Measurements from ENCODE around the gene CYP1A1.
"Not testable (repeated sequence)": the region's sequence is repeated elsewhere in the genome, so short reads cannot be mapped to it uniquely, and the experiment has no call there.

Gene CYP1A1

GRCh38 chr15:74735305-74735704 lies 10.0 kb upstream of the CYP1A1 start:
- DNase-seq = no peak

GRCh38 chr15:74733269-74733668 lies 7.9 kb upstream of the CYP1A1 start:
- DNase-seq = no peak

- DNase-seq = no peak
These were observed 7.5 kb upstream of the CYP1A1 start for GRCh38 chr15:74732846-74733245.

- DNase-seq = no peak
These were observed 5.4 kb upstream of the CYP1A1 start for GRCh38 chr15:74730619-74731316.

GRCh38 chr15:74729372-74729771 lies 4.0 kb upstream of the CYP1A1 start:
- DNase-seq = not testable (repeated sequence)

GRCh38 chr15:74728699-74729098 lies 3.4 kb upstream of the CYP1A1 start:
- DNase-seq = not testable (repeated sequence)

- no peak for DNase-seq
These were observed 2.4 kb upstream of the CYP1A1 start for GRCh38 chr15:74727727-74728126.

GRCh38 chr15:74726774-74727164 lies 1.4 kb upstream of the CYP1A1 start:
- DNase-seq = no peak

- DNase-seq = no peak
These were observed 781 bp upstream of the CYP1A1 start for GRCh38 chr15:74725845-74726773.

GRCh38 chr15:74724570-74725224 lies 631 bp downstream of the CYP1A1 start:
- DNase-seq = no peak

- DNase-seq = peak; percentile 30
These were observed 1.5 kb downstream of the CYP1A1 start for GRCh38 chr15:74723754-74724334.

- DNase-seq = no peak
These were observed 2.1 kb downstream of the CYP1A1 start for GRCh38 chr15:74723187-74723586.

- no peak for DNase-seq
These were observed 2.7 kb downstream of the CYP1A1 start for GRCh38 chr15:74722591-74722990.

GRCh38 chr15:74716651-74717050 lies 8.7 kb downstream of the CYP1A1 start:
- DNase-seq = no peak

- DNase-seq = no peak
These were observed 13.0 kb downstream of the CYP1A1 start for GRCh38 chr15:74712311-74712710.

GRCh38 chr15:74710319-74711094 lies 14.8 kb downstream of the CYP1A1 start:
- no peak for DNase-seq

- DNase-seq = no peak
These were observed 15.4 kb downstream of the CYP1A1 start for GRCh38 chr15:74709892-74710291.

- no peak for DNase-seq
These were observed 16.3 kb downstream of the CYP1A1 start for GRCh38 chr15:74709011-74709410.

GRCh38 chr15:74696808-74697207 lies 28.5 kb downstream of the CYP1A1 start:
- no peak for DNase-seq

GRCh38 chr15:74696398-74696729 lies 29.0 kb downstream of the CYP1A1 start:
- no peak for DNase-seq

- DNase-seq = peak; percentile 84
These were observed 29.5 kb downstream of the CYP1A1 start, which contains the start of gene EDC3 for GRCh38 chr15:74695597-74696397. Gene EDC3, minus strand, starts transcription at chr15:74696024. Its CDS starts 20,900 bp downstream, at chr15:74675124.

GRCh38 chr15:74692327-74692726 lies 33.0 kb downstream of the CYP1A1 start:
- no peak for DNase-seq
